Activated gamma-delta T cell treated with anti-CD3 and anti-CD28 coated beads, Interleukin-2, amount 50 U/mL, for 16 hours (primary cell): Measurements from ENCODE around the gene OR1Q1.
"Not testable (repeated sequence)": the region's sequence is repeated elsewhere in the genome, so short reads cannot be mapped to it uniquely, and the experiment has no call there.

Source experiments
- DNase-seq: peaks from one replicate; pipeline ENCODE4 v3.0.0-alpha.2; 2020; ENCODE audit warnings: low read depth

OR1Q1 gene, protein sequence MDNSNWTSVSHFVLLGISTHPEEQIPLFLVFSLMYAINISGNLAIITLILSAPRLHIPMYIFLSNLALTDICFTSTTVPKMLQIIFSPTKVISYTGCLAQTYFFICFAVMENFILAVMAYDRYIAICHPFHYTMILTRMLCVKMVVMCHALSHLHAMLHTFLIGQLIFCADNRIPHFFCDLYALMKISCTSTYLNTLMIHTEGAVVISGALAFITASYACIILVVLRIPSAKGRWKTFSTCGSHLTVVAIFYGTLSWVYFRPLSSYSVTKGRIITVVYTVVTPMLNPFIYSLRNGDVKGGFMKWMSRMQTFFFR

DNA sequence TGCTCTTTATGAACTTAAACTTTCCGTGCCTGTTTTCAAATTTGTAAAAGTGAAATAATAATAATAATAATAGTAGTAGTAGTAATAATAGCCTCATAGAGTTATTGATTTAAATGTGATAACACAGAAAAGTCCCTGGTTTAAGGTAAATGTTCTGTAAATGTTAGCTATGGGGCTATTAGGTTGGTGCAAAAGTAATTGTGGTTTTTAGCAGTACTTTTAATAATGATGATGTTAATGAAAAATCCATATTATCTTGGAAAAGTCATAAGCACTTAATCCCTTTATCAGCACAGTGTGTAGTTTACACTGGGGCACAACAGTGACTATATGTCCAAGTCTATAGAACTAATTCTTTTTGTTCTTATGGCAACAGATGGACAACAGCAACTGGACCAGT lies at the start of gene OR1Q1:
OR1Q1 (plus strand) TSS at position 377 of the 400 bp plus-strand sequence; CDS start at position 377, 0 bp downstream.
- DNase-seq, result no peak

- no peak for DNase-seq
Observed at GRCh38 chr9:122567901-122568300, 46.6 kb upstream of the OR1Q1 start.

GRCh38 chr9:122572456-122572855 lies 42.1 kb upstream of the OR1Q1 start:
- DNase-seq, result no peak

- DNase-seq, result no peak
Observed at GRCh38 chr9:122579874-122580273, 34.7 kb upstream of the OR1Q1 start.

DNA sequence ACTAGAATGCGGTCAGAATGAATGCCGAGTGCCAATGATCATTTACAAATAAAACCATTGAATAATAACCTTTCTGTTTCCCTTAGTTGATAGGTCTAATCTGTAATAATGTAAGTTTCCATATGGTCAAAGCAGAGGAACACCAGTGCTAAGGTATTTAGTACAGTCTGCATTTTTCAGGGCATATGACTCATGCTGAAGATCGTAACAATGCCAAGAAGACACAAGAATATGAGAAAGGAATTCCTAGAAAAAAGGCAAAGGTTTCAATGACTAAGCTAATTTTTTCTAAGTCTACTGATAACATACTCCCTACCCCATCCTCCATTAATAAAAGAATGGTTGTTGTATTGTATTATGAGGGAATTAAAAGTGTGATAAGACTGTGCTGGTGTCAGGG lies 34.2 kb upstream of the OR1Q1 start:
- no peak for DNase-seq

GRCh38 chr9:122583284-122583683 lies 31.3 kb upstream of the OR1Q1 start, which contains the start of gene OR1L8:
OR1L8 (minus strand) TSS chr9:122583384; CDS start chr9:122568477, 14,907 bp downstream.
- not testable (repeated sequence) for DNase-seq

- no peak for DNase-seq
Observed at GRCh38 chr9:122605691-122606090, 8.8 kb upstream of the OR1Q1 start.

DNA sequence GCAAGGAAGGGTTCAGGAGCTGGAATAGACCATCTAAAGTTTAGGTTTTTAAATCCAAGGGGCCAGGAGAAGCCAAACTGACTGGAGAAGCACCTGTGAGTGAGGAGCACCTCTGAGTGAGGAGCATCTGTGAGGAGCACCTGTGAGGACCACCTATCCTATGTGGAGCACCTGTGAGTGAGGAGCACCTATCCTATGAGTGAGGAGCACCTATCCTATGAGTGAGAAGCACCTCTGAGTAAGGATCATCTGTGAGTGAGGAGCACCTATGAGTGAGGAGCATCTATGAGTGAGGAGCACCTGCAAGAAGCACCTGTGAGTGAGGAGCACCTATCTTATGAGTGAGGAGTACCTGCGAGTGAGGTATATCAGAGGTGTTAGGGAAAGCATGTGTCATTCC lies 8.0 kb upstream of the OR1Q1 start:
- no peak for DNase-seq

GRCh38 chr9:122609804-122610203 lies 4.7 kb upstream of the OR1Q1 start:
- DNase-seq, result no peak

GRCh38 chr9:122619996-122620395 lies 5.5 kb downstream of the OR1Q1 start:
- no peak for DNase-seq

GRCh38 chr9:122642226-122642625 lies 27.7 kb downstream of the OR1Q1 start:
- no peak for DNase-seq

DNA sequence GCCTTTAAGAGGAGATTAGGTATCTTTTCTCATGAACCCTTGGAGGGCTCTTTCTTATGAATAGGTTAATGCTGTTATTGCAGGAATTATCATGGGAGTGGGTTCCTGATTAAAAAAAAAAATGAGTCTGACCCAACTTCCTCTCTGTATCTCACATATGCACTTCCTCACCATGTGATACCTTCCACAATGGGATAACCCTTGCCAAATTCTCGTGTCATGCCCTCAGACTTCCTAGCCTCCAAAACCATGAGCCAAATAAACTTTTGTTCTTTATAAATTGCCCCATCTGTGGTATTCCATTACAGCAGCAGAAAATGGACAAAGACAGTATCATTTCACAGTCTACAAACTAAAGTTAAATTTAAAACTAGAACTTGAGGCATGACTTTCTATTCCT lies 41.8 kb downstream of the OR1Q1 start:
- DNase-seq, result no peak

DNA sequence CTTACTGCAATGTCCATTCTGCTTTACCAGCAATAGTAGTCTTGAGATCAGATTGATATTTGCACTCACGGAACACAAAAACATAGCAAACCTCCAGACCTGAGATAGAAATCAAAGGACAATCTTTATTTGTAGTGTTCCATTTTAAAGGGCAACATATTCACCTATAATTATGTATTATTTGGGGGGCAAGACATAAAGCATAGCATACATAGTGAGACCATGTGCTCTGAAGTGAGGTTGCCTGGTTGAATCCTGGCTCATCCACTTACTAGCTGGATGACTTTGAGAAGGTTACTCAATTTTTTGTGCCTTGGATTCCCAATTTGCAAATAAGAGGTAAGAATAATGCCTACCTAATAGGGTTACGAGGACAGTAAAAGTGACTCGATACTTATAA lies 43.0 kb downstream of the OR1Q1 start, which contains the start of gene OR1B1:
OR1B1 (minus strand) TSS at position 101 of the 400 bp plus-strand sequence.
- no peak for DNase-seq

GRCh38 chr9:122661416-122661815 lies 46.9 kb downstream of the OR1Q1 start, which contains the start of gene OR1L1:
OR1L1 (plus strand) TSS chr9:122661716; CDS start chr9:122661716, 0 bp downstream.
- DNase-seq, result no peak
